22Rv1 (cell line): ENCODE results near the gene OR13G1.

Source experiments
- CTCF ChIP-seq: fragments of 450-650 bp; IDR thresholded peaks from 2 replicates; pipeline ENCODE4 v1.5.1; 2017; ENCODE audit warnings: mild to moderate bottlenecking
- ZFX ChIP-seq: fragments of 450-650 bp; IDR thresholded peaks from 2 replicates; pipeline ENCODE4 v1.6.1; 2017; ENCODE audit warnings: antibody characterized with exemption, borderline replicate concordance

GRCh38 chr1:247679639-247680038, at the start of gene OR13G1:
- TF ChIP-seq CTCF (no peak), ZFX (no peak)
